Measurements from ENCODE around the gene PRDM16.

GRCh38 chr1:3428899-3429298 is 359.9 kb downstream of the PRDM16 start:
- TF ChIP-seq POLR2AphosphoS5 (IDR thresholded peaks at IDR 0.05) = no peak
- no peak for TF ChIP-seq CTCF (IDR thresholded peaks at IDR 0.05; ENCODE audit: poor library complexity, severe bottlenecking)
- no peak for TF ChIP-seq EP300 (conservative IDR thresholded peaks at IDR 0.05; ENCODE audit: poor library complexity, severe bottlenecking)
- TF ChIP-seq EZH2 (IDR thresholded peaks at IDR 0.05; ENCODE audit: borderline replicate concordance, insufficient read depth, low read length, poor library complexity, severe bottlenecking) = no peak
- TF ChIP-seq RAD21 (conservative IDR thresholded peaks at IDR 0.05) = no peak
- TF ChIP-seq TAF1 (IDR thresholded peaks at IDR 0.05; ENCODE audit: low read depth) = no peak
- TF ChIP-seq MXI1 (conservative IDR thresholded peaks at IDR 0.05; ENCODE audit: poor library complexity, severe bottlenecking) = no peak
- TF ChIP-seq SMC3 (conservative IDR thresholded peaks at IDR 0.05; ENCODE audit: poor library complexity) = no peak

Data from neural cell (in vitro differentiated cells).